ENCODE results near the gene PTPN14. TPM values are rescaled to one million over a fixed set of nuclear protein-coding genes. Genes with fewer than 3 reads are reported as not detected.

PTPN14 gene
- total RNA-seq, 1 experiment from 2014 or later = 42.8 TPM

DNA sequence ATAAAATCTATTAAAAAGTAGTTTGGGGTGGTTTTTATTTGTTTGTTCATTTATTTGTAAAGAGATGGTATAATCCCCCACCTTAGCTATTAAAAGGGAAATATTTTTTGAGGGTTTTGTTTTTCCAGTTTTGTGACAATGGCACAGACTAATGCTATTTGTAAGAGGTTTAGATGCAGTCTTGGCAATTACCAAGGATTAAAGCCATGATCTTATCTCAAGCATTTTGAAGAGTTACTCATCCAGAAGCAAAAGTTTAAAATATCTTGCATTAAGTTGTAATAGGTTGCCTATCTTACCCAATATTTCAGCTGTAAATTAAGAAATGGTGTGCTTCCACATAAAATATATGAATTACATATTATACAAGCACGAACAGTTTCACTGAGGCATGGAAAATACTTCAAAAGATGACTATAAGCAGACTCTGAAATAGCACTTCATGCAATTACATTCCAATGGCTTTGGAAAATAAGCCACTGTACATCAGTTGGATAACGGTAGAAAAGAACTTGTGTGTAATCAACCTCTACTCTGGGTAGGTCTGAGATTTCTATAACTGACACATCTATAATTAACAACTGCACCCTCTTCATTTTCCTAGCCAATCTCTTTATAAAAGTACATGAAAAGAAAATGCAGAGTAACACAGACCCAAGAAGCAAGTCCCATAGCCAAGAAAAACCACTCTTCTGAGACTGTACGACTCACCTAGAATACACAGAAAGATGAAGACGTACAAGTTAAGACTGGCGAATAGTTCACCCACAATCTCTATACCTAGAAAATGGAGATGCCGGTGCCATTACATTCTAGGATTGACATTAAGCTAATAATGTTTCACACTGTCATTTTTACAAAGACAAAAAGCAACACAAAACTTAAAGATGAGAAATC is 95.2 kb downstream of the PTPN14 start:
- no peak for DNase-seq (ENCODE audit: low spot score)

- no peak for DNase-seq (ENCODE audit: low spot score)
These were observed 95.9 kb downstream of the PTPN14 start for GRCh38 chr1:214455479-214455878.

GRCh38 chr1:214454569-214455396 is 96.6 kb downstream of the PTPN14 start:
- peak; percentile 85 for DNase-seq (ENCODE audit: low spot score)

DNA sequence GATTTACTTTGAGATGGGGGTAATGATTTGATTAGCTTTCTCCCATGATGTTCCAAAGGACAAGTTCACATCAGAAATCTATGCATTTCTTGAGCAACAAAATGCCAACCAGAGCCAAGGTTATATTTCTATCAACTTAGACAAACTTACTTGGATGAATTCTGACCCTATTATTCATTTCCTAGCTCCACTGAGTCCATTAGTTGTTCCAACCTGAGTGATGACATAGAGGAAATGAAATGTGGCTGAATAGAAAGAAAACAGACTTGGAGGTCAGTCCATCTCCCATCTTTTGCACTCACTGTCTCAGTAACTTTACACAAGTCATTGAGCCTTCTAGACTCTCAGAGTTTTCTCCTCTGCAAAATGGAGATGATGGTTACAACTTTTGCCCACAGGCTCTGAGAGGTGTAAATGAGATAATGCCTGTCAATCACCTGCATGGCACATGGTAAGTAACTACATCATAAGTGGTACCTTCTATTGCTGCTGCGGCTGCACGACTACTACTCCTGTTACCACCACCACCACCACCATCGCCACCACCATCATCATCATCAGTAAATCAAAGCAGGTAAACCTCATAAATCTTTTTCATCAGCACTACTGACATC is 98.2 kb downstream of the PTPN14 start:
- DNase-seq (ENCODE audit: low spot score) = peak; percentile 40

DNA sequence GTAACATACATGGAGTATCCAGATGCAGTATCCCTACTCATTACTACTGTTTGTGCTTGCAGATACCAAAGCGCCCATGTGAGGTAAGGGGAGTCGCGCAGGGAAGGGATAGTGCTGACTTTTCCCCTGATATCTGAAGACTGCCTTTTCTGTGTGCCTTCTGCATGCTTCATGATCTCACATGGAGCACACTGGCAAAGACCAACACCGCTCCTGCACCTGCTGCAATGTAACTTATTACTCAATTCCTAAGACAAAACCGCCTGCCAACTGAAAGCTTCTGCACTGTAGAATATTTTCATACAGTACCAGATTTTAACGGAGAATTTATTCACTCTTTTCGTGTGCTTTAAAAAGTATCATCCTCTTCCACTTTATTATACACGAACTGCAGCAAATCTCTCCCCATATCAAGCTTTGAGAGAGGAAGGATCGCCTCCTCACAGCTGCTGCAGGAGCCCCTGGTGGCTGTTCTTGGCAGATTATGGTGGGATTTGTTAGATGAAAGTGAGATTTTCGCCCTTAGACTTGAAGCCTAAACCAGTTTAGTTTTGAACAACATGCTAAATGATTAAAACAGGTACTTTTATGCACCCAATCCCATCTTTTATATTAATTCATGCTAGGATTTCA is 99.1 kb downstream of the PTPN14 start:
- no peak for DNase-seq (ENCODE audit: low spot score)

GRCh38 chr1:214451596-214451995 is 99.8 kb downstream of the PTPN14 start:
- DNase-seq (ENCODE audit: low spot score) = no peak

GRCh38 chr1:214449371-214449770 is 102.0 kb downstream of the PTPN14 start:
- no peak for DNase-seq (ENCODE audit: low spot score)

DNA sequence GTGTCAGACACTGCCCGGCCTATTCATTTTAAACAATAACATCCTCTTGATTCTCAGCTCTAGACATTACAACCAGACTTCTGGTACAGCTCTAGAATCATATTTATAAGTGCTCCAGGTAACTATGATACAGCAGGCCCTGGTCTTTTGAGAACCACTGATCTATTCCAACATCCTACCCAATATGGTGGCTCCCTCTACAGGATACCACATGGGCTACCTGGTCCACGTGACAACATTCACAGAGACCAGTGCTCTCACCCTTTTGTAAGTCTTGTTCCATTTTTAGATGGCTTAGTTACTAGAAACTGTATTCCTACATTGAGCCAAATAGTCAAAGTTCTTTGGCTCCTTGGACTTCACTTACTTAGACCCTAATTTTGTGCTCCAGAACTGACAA is 102.9 kb downstream of the PTPN14 start:
- no peak for DNase-seq (ENCODE audit: low spot score)

DNA sequence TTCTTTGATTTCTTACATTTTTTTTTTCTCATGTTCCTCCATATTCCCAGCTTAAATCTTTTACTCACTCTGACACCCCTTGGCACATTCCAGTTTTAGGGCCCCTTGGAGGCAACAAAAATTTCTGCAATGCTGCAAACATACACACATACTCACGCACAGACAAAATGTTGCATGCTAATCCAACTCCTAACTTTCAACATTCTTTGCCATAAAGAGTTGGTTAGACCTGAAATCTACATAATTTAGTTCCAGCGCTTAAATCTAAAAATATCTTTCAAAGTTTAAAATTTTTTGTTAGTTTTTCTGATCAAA is 103.9 kb downstream of the PTPN14 start:
- no peak for DNase-seq (ENCODE audit: low spot score)

- DNase-seq (ENCODE audit: low spot score) = peak; percentile 100
These were observed 104.4 kb downstream of the PTPN14 start for GRCh38 chr1:214446772-214447556.

GRCh38 chr1:214445831-214446614 is 105.4 kb downstream of the PTPN14 start:
- DNase-seq (ENCODE audit: low spot score) = peak; percentile 99

DNA sequence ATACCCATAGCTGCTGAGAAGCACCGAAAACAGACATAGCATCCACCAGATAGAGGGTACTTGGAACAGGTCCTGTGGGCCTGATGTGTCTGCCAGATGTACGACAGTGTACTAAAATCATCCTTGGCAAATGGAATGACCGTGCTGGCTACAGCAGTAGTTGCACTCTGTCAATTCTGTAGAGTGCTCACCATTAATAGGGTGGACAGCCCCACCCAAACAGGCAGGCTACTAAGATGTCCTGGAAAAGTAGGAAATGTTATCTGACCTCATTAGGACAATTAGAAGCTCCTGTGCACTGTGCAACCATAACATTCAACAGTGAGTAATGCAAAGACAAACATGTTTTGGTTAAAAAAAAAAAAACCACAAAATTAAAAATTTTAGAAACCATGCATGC is 106.2 kb downstream of the PTPN14 start:
- DNase-seq (ENCODE audit: low spot score) = peak; percentile 40

DNA sequence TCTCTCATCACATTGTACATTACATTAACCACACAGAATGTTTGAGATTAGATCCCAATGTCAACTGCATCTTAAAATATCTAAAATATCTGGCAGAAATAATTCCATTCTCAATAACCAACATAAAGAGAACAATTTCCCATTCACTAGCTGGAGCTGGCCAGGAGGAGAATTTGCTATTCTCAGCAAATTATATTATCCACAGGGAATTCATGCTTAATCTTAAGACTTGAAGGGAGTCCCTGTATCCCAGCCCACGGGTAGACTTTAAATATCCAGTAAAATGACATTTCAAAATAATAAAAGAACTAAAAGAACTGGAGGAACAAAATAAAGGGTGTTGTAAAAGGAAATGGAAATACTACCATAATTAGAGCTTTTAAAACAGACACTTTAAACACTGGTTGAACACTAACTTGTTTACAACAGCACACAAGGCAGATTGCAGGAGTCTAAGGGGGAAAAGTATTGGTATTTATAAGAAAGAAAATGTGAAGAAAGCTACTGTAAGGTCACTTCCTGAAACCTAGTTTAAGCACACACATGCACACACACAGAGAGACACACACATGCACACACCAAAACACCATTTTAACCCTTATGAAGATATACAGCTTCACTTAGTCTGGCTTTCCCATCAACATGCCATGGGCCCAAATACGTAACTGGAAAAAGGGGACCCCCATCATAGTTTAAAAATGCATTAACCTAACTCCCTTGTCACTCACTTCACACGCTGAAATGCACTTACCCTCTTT is 107.0 kb downstream of the PTPN14 start:
- DNase-seq (ENCODE audit: low spot score) = no peak

- no peak for DNase-seq (ENCODE audit: low spot score)
These were observed 110.3 kb downstream of the PTPN14 start for GRCh38 chr1:214441119-214441518.

GRCh38 chr1:214440219-214440965 is 111.0 kb downstream of the PTPN14 start:
- DNase-seq (ENCODE audit: low spot score) = no peak

GRCh38 chr1:214439352-214440119 is 111.9 kb downstream of the PTPN14 start:
- DNase-seq (ENCODE audit: low spot score) = peak; percentile 65

GRCh38 chr1:214438530-214438929 is 112.9 kb downstream of the PTPN14 start:
- no peak for DNase-seq (ENCODE audit: low spot score)

GRCh38 chr1:214438075-214438474 is 113.3 kb downstream of the PTPN14 start:
- DNase-seq (ENCODE audit: low spot score) = no peak

All from A172 (cell line).